T-helper 1 cell treated with Interleukin-12 subunit alpha and Interleukin-12 subunit beta and Interleukin-4 antibody, amounts not matched to agents 30 μg/mL and 1 μg/mL, for 36 hours (primary cell): Measurements from ENCODE around the gene METTL16.
"Not testable (repeated sequence)": the region's sequence is repeated elsewhere in the genome, so short reads cannot be mapped to it uniquely, and the experiment has no call there.

Experiments
- H3K27ac Mint-ChIP-seq: one replicate; pipeline ENCODE4 v1.8.0; 2021; ENCODE audit warnings: mild to moderate bottlenecking, mixed read lengths
- H3K27me3 Mint-ChIP-seq: one replicate; pipeline ENCODE4 v1.8.0; 2021; ENCODE audit warnings: low read depth, mixed read lengths
- H3K36me3 Mint-ChIP-seq: one replicate; pipeline ENCODE4 v1.8.0; 2021; ENCODE audit warnings: low read depth, mixed read lengths
- H3K4me1 Mint-ChIP-seq: one replicate; pipeline ENCODE4 v1.8.0; 2021; ENCODE audit warnings: low read depth, mixed read lengths
- H3K4me3 Mint-ChIP-seq: one replicate; pipeline ENCODE4 v1.8.0; 2021; ENCODE audit warnings: mild to moderate bottlenecking, moderate library complexity, mixed read lengths
- H3K9me3 Mint-ChIP-seq: one replicate; pipeline ENCODE4 v1.8.0; 2021; ENCODE audit warnings: mixed read lengths

The METTL16 gene

DNA sequence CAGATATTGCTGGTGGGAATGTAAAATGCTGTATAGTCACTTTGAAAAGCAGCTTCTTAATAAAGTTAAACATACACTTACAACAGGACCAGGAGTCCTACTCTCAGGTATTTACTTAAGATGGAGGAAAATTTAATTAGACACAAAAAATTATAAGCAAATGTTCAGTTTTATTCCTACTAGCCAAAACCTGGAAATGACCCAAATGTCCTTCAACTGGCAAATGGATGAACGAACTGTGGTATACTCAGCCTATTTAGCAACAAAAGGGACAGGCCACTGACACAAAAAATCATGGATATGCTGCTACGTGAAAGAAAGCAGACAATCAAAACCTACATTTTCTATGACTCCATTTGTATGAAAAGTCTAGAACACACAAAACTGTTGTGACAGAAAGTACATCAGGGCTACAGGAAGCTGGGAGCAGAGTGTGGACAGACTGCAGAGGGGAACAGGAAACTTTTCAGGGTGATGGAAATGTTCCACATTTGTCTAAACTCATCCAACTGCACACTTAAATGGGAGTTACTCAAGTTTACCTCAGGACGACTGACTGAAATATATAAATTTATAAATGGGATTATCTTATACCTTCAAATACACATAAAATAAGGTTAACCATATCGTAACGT, 61.6 kb downstream of the METTL16 start:
- H3K9me3 Mint-ChIP-seq, result peaks cover 5% of the 10 kb centered on the region
- peaks cover 1% of the 10 kb centered on the region for H3K4me1 Mint-ChIP-seq
- no peak overlapping the region for H3K4me3 Mint-ChIP-seq
- no peak overlapping the region for H3K27ac Mint-ChIP-seq
- H3K36me3 Mint-ChIP-seq, result peaks cover 8% of the 10 kb centered on the region
- H3K27me3 Mint-ChIP-seq, result no peaks in the 10 kb centered on the region

- Mint-ChIP-seq H3K4me1 (peaks cover 1% of the 10 kb centered on the region), H3K9me3 (peaks cover 5% of the 10 kb centered on the region), H3K36me3 (peaks cover 8% of the 10 kb centered on the region), H3K27ac (no peak overlapping the region), H3K4me3 (no peak overlapping the region), H3K27me3 (no peaks in the 10 kb centered on the region)
Measured at GRCh38 chr17:2449486-2449885, 62.2 kb downstream of the METTL16 start.

GRCh38 chr17:2447479-2447878, 64.2 kb downstream of the METTL16 start:
- not testable (repeated sequence) for H3K36me3 Mint-ChIP-seq, H3K4me3 Mint-ChIP-seq, H3K9me3 Mint-ChIP-seq, H3K4me1 Mint-ChIP-seq, H3K27me3 Mint-ChIP-seq, H3K27ac Mint-ChIP-seq

GRCh38 chr17:2445638-2446037, 66.0 kb downstream of the METTL16 start:
- Mint-ChIP-seq H3K36me3 (peaks cover 13% of the 10 kb centered on the region), H3K9me3 (peaks cover 5% of the 10 kb centered on the region), H3K4me1 (no peaks in the 10 kb centered on the region)

DNA sequence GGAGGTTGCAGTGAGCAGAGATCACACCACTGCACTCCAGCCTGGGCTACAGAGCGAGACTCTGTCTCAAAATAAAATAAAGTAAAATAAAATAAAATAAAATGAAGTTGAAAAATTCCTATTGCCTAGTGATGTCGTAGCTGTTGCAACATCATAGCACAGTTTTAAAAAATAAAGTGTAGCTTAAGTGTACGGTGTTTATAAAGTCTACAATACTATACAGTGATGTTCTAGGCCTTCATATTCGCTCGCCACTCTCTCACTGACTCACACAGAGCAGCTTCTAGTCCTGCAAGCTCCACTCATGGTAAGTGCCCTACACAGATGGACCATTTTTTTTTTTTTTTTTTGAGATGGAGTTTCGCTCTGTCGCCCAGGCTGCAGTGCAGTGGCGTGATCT, 67.3 kb downstream of the METTL16 start:
- Mint-ChIP-seq H3K36me3 (peaks cover 14% of the 10 kb centered on the region), H3K27me3 (no peaks in the 10 kb centered on the region), H3K4me3 (no peak overlapping the region), H3K9me3 (peaks cover 5% of the 10 kb centered on the region), H3K4me1 (no peaks in the 10 kb centered on the region), H3K27ac (no peak overlapping the region)

More at GRCh38 chr17:2445638-2446037, 66.0 kb downstream of the METTL16 start:
- H3K27me3 Mint-ChIP-seq, result no peaks in the 10 kb centered on the region
- no peak overlapping the region for H3K4me3 Mint-ChIP-seq
- no peak overlapping the region for H3K27ac Mint-ChIP-seq

DNA sequence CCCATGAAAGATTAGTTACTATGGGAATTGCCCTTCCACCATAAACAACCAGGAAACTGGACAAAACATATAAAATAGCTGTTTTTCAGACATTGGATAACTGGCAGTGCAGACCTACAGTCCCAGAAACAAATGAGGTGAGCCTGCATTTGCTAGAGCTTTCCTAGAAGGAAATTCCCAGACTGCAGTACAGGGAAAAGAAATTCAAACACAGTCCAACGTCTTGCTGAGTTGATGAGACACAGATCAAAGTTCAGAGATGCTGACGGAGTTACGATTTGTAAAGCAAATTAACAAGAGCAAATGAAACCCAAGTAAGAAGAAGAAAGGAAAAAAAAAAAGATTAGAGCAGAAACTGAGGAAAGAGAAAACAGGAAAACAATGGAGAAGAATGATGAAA, 69.5 kb downstream of the METTL16 start:
- Mint-ChIP-seq H3K9me3 (peaks cover 5% of the 10 kb centered on the region), H3K27me3 (no peaks in the 10 kb centered on the region), H3K4me3 (no peak overlapping the region), H3K36me3 (peaks cover 16% of the 10 kb centered on the region), H3K27ac (no peak overlapping the region), H3K4me1 (no peaks in the 10 kb centered on the region)

DNA sequence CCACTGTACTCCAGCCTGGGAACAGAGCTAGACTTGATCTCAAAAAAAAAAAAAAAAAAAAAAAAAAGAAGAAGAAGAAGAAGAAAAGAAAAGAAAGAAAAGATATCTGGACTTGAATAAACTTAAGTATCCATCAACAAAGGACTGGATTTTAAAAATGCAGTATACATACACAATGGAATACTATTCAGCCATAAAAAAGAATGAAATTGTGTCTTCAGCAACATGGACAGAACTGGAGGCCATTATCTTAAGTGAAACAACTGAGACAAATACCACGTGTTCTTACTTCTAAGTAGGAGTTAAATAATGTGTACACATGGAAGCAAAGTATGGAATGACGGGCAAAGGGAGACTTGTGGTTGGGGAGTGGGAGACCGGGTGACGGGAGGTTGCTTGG, 70.8 kb downstream of the METTL16 start:
- H3K9me3 Mint-ChIP-seq, result peaks cover under 1% of the 10 kb centered on the region
- H3K36me3 Mint-ChIP-seq, result peaks cover 17% of the 10 kb centered on the region
- H3K27me3 Mint-ChIP-seq, result no peaks in the 10 kb centered on the region
- no peak overlapping the region for H3K27ac Mint-ChIP-seq
- H3K4me1 Mint-ChIP-seq, result no peaks in the 10 kb centered on the region
- H3K4me3 Mint-ChIP-seq, result no peak overlapping the region

GRCh38 chr17:2439997-2440396, 71.7 kb downstream of the METTL16 start:
- not testable (repeated sequence) for H3K27me3 Mint-ChIP-seq, H3K27ac Mint-ChIP-seq, H3K4me1 Mint-ChIP-seq, H3K9me3 Mint-ChIP-seq, H3K4me3 Mint-ChIP-seq
- peaks cover 15% of the 10 kb centered on the region for H3K36me3 Mint-ChIP-seq

- H3K9me3 Mint-ChIP-seq, result no peaks in the 10 kb centered on the region
- H3K4me1 Mint-ChIP-seq, result peaks cover under 1% of the 10 kb centered on the region
- H3K36me3 Mint-ChIP-seq, result peaks cover 15% of the 10 kb centered on the region
- H3K27ac Mint-ChIP-seq, result no peak overlapping the region
- no peaks in the 10 kb centered on the region for H3K27me3 Mint-ChIP-seq
- no peak overlapping the region for H3K4me3 Mint-ChIP-seq
Measured at GRCh38 chr17:2438823-2439222, 72.9 kb downstream of the METTL16 start.

GRCh38 chr17:2436316-2436905, 75.3 kb downstream of the METTL16 start:
- Mint-ChIP-seq H3K9me3 (no peaks in the 10 kb centered on the region), H3K27me3 (no peaks in the 10 kb centered on the region), H3K4me1 (peaks cover 2% of the 10 kb centered on the region), H3K27ac (no peak overlapping the region), H3K4me3 (no peak overlapping the region), H3K36me3 (peaks cover 18% of the 10 kb centered on the region)

DNA sequence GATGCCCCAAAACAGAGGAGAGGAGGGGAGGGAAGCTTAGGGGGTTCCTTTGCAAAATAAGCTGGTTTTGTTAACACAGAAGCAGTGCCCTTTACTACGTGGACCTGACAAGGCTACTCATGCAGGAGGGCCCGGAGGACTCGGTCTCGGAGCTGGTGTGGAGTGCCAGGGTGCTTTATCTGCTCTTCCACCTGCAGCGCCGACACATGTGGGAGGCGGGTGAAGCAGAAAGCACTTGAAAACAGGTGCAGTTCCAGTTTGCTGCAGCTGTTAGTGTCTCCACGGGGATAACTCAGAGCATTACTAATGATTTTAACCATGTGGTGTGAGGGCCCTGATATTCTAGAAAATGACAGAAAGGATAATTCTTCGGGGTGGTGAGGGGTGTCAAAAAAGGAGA, 75.8 kb downstream of the METTL16 start:
- H3K27me3 Mint-ChIP-seq, result no peaks in the 10 kb centered on the region
- peaks cover 2% of the 10 kb centered on the region for H3K4me1 Mint-ChIP-seq
- H3K4me3 Mint-ChIP-seq, result no peak overlapping the region
- no peak overlapping the region for H3K27ac Mint-ChIP-seq
- H3K9me3 Mint-ChIP-seq, result no peaks in the 10 kb centered on the region
- H3K36me3 Mint-ChIP-seq, result peaks cover 12% of the 10 kb centered on the region

DNA sequence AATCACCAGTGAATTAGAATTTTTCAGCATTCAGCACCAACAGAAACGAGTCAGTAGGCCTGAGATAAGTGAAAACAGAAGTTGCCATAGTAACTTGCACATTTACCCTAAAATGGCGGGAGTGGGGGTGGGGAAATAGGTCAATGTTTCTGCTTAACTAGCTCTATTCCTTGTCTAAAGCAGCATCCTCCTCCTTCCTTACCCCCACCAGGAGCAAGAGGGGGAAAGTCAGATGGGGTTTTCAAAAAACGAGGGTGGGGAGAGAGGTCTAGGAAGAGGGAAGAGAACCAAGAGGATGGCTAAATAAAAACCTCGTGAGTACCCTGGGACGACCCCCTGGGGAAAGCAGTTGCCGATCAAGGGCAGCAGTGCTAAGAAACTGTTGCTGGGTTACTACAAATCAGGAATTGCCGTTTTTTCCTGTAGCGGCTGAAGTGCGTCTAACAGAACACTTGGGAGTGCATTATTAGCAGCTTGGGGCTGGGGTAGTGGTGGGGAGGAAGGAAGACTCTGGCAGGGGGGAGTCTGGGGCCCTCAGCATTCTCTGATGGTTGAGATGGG, 76.4 kb downstream of the METTL16 start:
- peaks cover 2% of the 10 kb centered on the region for H3K4me1 Mint-ChIP-seq
- H3K4me3 Mint-ChIP-seq, result no peak overlapping the region
- H3K27ac Mint-ChIP-seq, result no peak overlapping the region
- H3K9me3 Mint-ChIP-seq, result no peaks in the 10 kb centered on the region
- no peaks in the 10 kb centered on the region for H3K27me3 Mint-ChIP-seq
- peaks cover 11% of the 10 kb centered on the region for H3K36me3 Mint-ChIP-seq

- Mint-ChIP-seq H3K27ac (no peak overlapping the region), H3K4me1 (peaks cover 2% of the 10 kb centered on the region), H3K36me3 (peaks cover 8% of the 10 kb centered on the region), H3K27me3 (no peaks in the 10 kb centered on the region), H3K9me3 (no peaks in the 10 kb centered on the region), H3K4me3 (no peak overlapping the region)
Measured at GRCh38 chr17:2433696-2434095, 78.0 kb downstream of the METTL16 start.

DNA sequence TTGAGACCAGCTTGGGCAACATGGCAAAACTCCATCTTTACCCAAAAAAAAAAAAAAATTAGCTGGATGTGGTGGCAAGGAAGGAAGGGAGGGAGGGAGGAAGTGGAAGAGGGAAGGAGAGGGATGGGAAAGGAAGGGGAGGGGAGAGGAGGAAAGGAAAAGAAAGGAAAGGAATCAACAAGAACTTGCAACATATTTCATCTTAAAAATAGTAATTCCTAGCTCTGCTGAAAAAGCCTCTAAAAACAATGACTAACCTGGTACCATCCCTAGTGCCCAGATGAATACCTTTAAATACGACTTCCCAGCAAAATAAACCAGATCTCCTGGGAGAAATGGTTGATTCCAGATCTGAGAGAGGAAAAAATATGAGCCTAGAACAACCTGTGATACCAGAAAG, 83.8 kb downstream of the METTL16 start:
- no peaks in the 10 kb centered on the region for H3K36me3 Mint-ChIP-seq
- no peaks in the 10 kb centered on the region for H3K4me1 Mint-ChIP-seq
- no peaks in the 10 kb centered on the region for H3K27me3 Mint-ChIP-seq
- no peaks in the 10 kb centered on the region for H3K9me3 Mint-ChIP-seq
- no peak overlapping the region for H3K4me3 Mint-ChIP-seq
- no peak overlapping the region for H3K27ac Mint-ChIP-seq

GRCh38 chr17:2427215-2427614, 84.5 kb downstream of the METTL16 start:
- H3K36me3 Mint-ChIP-seq, result no peaks in the 10 kb centered on the region
- H3K9me3 Mint-ChIP-seq, result no peaks in the 10 kb centered on the region
- H3K27me3 Mint-ChIP-seq, result no peaks in the 10 kb centered on the region
- no peaks in the 10 kb centered on the region for H3K4me1 Mint-ChIP-seq
- H3K4me3 Mint-ChIP-seq, result no peak overlapping the region
- H3K27ac Mint-ChIP-seq, result no peak overlapping the region
